ENCODE results near the gene VWA1. TPM values are rescaled to one million over a fixed set of nuclear protein-coding genes. Genes with fewer than 3 reads are reported as not detected.
A peak's percentile ranks its signal among the peaks of the same experiment; 100 is the strongest.

Gene VWA1
- total and polyA plus RNA-seq, 10 of the 15 experiments (the other 5 are each of a cell fraction or from before 2014, with no cell fraction given) = 0.02 to 1.7 (median 0.32) TPM; not detected in 2

GRCh38 chr1:1487701-1488100, 52.2 kb downstream of the VWA1 start:
- ATAC-seq (no peak), FAIRE-seq (no peak), DNase-seq (ENCODE audit: low read depth, low spot score) (no peak)
- H3K79me2 ChIP-seq (ENCODE audit: control insufficient read depth, insufficient read depth, low read length) = no peaks in the 10 kb centered on the region
- no peak overlapping the region for H3K4me3 ChIP-seq
- BruUV-seq (replicated peaks) = no TSS peak
- ChIA-PET CTCF (no interaction called here), SMC1A (ENCODE audit: uncharacterized antibody, unreplicated experiment) (no interaction called here), POLR2A (interaction anchor here (0.8 kb wide), 1 partner anchor 12 kb away, joined by 5 read pairs; no protein-coding TSS in a partner anchor), RAD21 (ENCODE audit: unreplicated experiment) (no interaction called here)
- no peaks in the 10 kb centered on the region for H4K20me1 ChIP-seq (ENCODE audit: control insufficient read depth, insufficient read depth)
- H3K9me3 ChIP-seq (replicated peaks; ENCODE audit: control insufficient read depth, insufficient read depth, low read length) = peaks cover 6% of the 10 kb centered on the region; the same call in 2 of the 3 replicates
- intact Hi-C loops (cut with micrococcal nuclease; ENCODE audit: unreplicated experiment) (no loop called here), in situ Hi-C loops (cut with MboI) (no loop called here)
- H3K4me1 ChIP-seq (ENCODE audit: control insufficient read depth, insufficient read depth, low read length) = no peaks in the 10 kb centered on the region
- TF ChIP-seq POLR2A (IDR thresholded peaks at IDR 0.05; ENCODE audit: low read depth, low read length) (0 out of 2 replicates have a peak, but pooled peaks have one; percentile 8), RAD21 (IDR thresholded peaks at IDR 0.05; ENCODE audit: insufficient read depth, low read depth, low read length) (no peak)
- no peaks in the 10 kb centered on the region for H3K27me3 ChIP-seq (replicated peaks in 1 of 2; ENCODE audit: control insufficient read depth in 2 of 2, insufficient read depth in 2 of 2, low read length in 1 of 2)
- no peak overlapping the region for H3K9ac ChIP-seq (ENCODE audit: control insufficient read depth, insufficient read depth, low read length)
- no peak overlapping the region for H3K4me2 ChIP-seq (ENCODE audit: control insufficient read depth, insufficient read depth)
- H3K27ac ChIP-seq (ENCODE audit: control insufficient read depth, insufficient read depth) = no peak overlapping the region
- 92% methylated on average over 18 of the region's 18 CpGs for WGBS (ENCODE audit: insufficient coverage, insufficient replicate concordance, low lambda C conversion rate, missing lambda C conversion rate)
- no peak overlapping the region for H2AFZ ChIP-seq (ENCODE audit: control insufficient read depth, low read depth, low read length)
- H3K36me3 ChIP-seq (ENCODE audit: control insufficient read depth in 2 of 2, insufficient read depth in 2 of 2, low read length in 1 of 2) = peaks cover 6 to 28% of the 10 kb centered on the region in 2 experiments; a peak in 3 of 4 replicates

- TF ChIP-seq CBX3 (IDR thresholded peaks at IDR 0.05; ENCODE audit: borderline replicate concordance, low read depth) (no peak), NRF1 (conservative IDR thresholded peaks at IDR 0.05; ENCODE audit: low read depth, low read length) (no peak), SKIL (IDR thresholded peaks at IDR 0.05; ENCODE audit: low read depth, poor library complexity, severe bottlenecking) (no peak), SUZ12 (IDR thresholded peaks at IDR 0.05; ENCODE audit: unreplicated experiment) (no peak), POLR2AphosphoS5 (IDR thresholded peaks at IDR 0.05; ENCODE audit: low read length) (no peak), WRNIP1 (IDR thresholded peaks at IDR 0.05; ENCODE audit: borderline replicate concordance, low read depth, low read length) (no peak), CHD1 (IDR thresholded peaks at IDR 0.05; ENCODE audit: low read depth, low read length) (no peak), NFXL1 (IDR thresholded peaks at IDR 0.05; ENCODE audit: borderline replicate concordance) (no peak), MTA3 (IDR thresholded peaks at IDR 0.05; ENCODE audit: borderline replicate concordance, low read length) (no peak)
- POLR2A ChIA-PET = no interaction called here
- 98% methylated on average over 9 of the region's 16 CpGs for WGBS (ENCODE audit: insufficient coverage, insufficient replicate concordance, low lambda C conversion rate, missing lambda C conversion rate)
- CTCF ChIA-PET = no interaction called here
- Histone ChIP-seq H3K4me1 (ENCODE audit: control insufficient read depth, insufficient read depth, low read length) (no peaks in the 10 kb centered on the region), H3K9ac (ENCODE audit: control insufficient read depth, insufficient read depth, low read length) (no peak overlapping the region), H4K20me1 (ENCODE audit: control insufficient read depth, insufficient read depth) (no peaks in the 10 kb centered on the region), H3K27ac (ENCODE audit: control insufficient read depth, insufficient read depth) (no peak overlapping the region), H3K4me3 (no peak overlapping the region), H3K79me2 (ENCODE audit: control insufficient read depth, insufficient read depth, low read length) (no peaks in the 10 kb centered on the region), H3K4me2 (ENCODE audit: control insufficient read depth, insufficient read depth) (no peak overlapping the region), H2AFZ (ENCODE audit: control insufficient read depth, low read depth, low read length) (no peak overlapping the region), H3K9me3 (replicated peaks; ENCODE audit: control insufficient read depth, insufficient read depth, low read length) (peaks cover 6% of the 10 kb centered on the region; the same call in 2 of the 3 replicates), H3K27me3 (replicated peaks in 1 of 2; ENCODE audit: control insufficient read depth in 2 of 2, insufficient read depth in 2 of 2, low read length in 1 of 2) (no peaks in the 10 kb centered on the region), H3K36me3 (ENCODE audit: control insufficient read depth in 2 of 2, insufficient read depth in 2 of 2, low read length in 1 of 2) (peaks cover 6 to 21% of the 10 kb centered on the region in 2 experiments; a peak in 3 of 4 replicates)
- FAIRE-seq (no peak), DNase-seq (ENCODE audit: low read depth, low spot score) (no peak), ATAC-seq (no peak)
- SMC1A ChIA-PET (ENCODE audit: uncharacterized antibody, unreplicated experiment) = no interaction called here
- no TSS peak for BruUV-seq (replicated peaks)
- intact Hi-C loops (cut with micrococcal nuclease; ENCODE audit: unreplicated experiment) (no loop called here), in situ Hi-C loops (cut with MboI) (no loop called here)
- RAD21 ChIA-PET (ENCODE audit: unreplicated experiment) = no interaction called here
These were observed 53.7 kb downstream of the VWA1 start for GRCh38 chr1:1489231-1489630.
